HL-60/S4 treated with retinoic acid at 250 ng/mL for 4 days and 3 days (cell line): Measurements from ENCODE around the gene ABLIM1.

ENCODE experiments used
- in situ Hi-C: fragments of 300-500 bp; cut with MboI; formaldehyde crosslinking; loops from 2 replicates; pipeline ENCODE4 v1.7.0; 2022; ENCODE audit warnings: low sequenced_read_pairs

The ABLIM1 gene

GRCh38 chr10:114430688-114431413, 227.2 kb downstream of the ABLIM1 start:
- in situ Hi-C loops: no loop called here

- in situ Hi-C loops: no loop called here
Observed at GRCh38 chr10:114429581-114430335, 228.3 kb downstream of the ABLIM1 start.

GRCh38 chr10:114427124-114427852, 230.8 kb downstream of the ABLIM1 start:
- in situ Hi-C loops: no loop called here

- in situ Hi-C loops: no loop called here
Observed at GRCh38 chr10:114426476-114426875, 231.6 kb downstream of the ABLIM1 start.

- in situ Hi-C loops: no loop called here
Observed at GRCh38 chr10:114420811-114421485, 237.1 kb downstream of the ABLIM1 start.

GRCh38 chr10:114418109-114418508, 240.0 kb downstream of the ABLIM1 start:
- in situ Hi-C loops: no loop called here

- in situ Hi-C loops: no loop called here
Observed at GRCh38 chr10:114412907-114413797, 244.9 kb downstream of the ABLIM1 start.

GRCh38 chr10:114408968-114409444, 249.1 kb downstream of the ABLIM1 start:
- in situ Hi-C loops: no loop called here

GRCh38 chr10:114408112-114408967, 249.7 kb downstream of the ABLIM1 start:
- in situ Hi-C loops: no loop called here

GRCh38 chr10:114406455-114406854, 251.6 kb downstream of the ABLIM1 start:
- in situ Hi-C loops: no loop called here

GRCh38 chr10:114405011-114405350, 253.1 kb downstream of the ABLIM1 start:
- in situ Hi-C loops: no loop called here

GRCh38 chr10:114404171-114405010, 253.7 kb downstream of the ABLIM1 start, which contains the start of gene AFAP1L2:
TSS of gene AFAP1L2 (minus strand) at chr10:114404502. CDS start at chr10:114404455, 47 bp downstream.
- in situ Hi-C loops: no loop called here

GRCh38 chr10:114403541-114404161, 254.4 kb downstream of the ABLIM1 start:
- in situ Hi-C loops: no loop called here

- in situ Hi-C loops: no loop called here
Observed at GRCh38 chr10:114402871-114403540, 255.1 kb downstream of the ABLIM1 start.

- in situ Hi-C loops: no loop called here
Observed at GRCh38 chr10:114402233-114402632, 255.8 kb downstream of the ABLIM1 start.

GRCh38 chr10:114401195-114401791, 256.8 kb downstream of the ABLIM1 start:
- in situ Hi-C loops: no loop called here

GRCh38 chr10:114400091-114400490, 258.0 kb downstream of the ABLIM1 start:
- in situ Hi-C loops: no loop called here
